WTC11 (cell line): ENCODE results near the gene FBXO7. TPM values are rescaled to one million over a fixed set of nuclear protein-coding genes. Genes with fewer than 3 reads are reported as not detected.
"Not testable (repeated sequence)": the region's sequence is repeated elsewhere in the genome, so short reads cannot be mapped to it uniquely, and the experiment has no call there.

ENCODE experiments used
- ATAC-seq: fragments of 200-7000 bp; cut with Tn5 transposase; 2 replicates; pipeline ENCODE4 v1.10.0; 2021; ENCODE audit warnings: mild to moderate bottlenecking, moderate library complexity
- CTCF ChIA-PET: fragments of 300-600 bp; sonication (Branson Sonifier 250); formaldehyde crosslinking; loops from one replicate; lab custom pipeline; 2021; ENCODE audit warnings: antibody characterized with exemption; lab: Charles Lee
- POLR2A ChIA-PET: fragments of 350-600 bp; sonication (Branson Sonifier 250); formaldehyde crosslinking; loops from one replicate; lab custom pipeline; 2021; ENCODE audit warnings: antibody characterized with exemption; lab: Charles Lee
- DNase-seq: peaks from one replicate; pipeline ENCODE4 v3.0.0; 2021; ENCODE audit warnings: low spot score
- H3K27ac Mint-ChIP-seq: 2 replicates; pipeline ENCODE4 v1.8.0; 2021; ENCODE audit warnings: mixed read lengths
- H3K27me3 Mint-ChIP-seq: 2 replicates; pipeline ENCODE4 v1.8.0; 2021; ENCODE audit warnings: low read depth, mild to moderate bottlenecking, moderate library complexity, mixed read lengths
- H3K36me3 Mint-ChIP-seq: 2 replicates; pipeline ENCODE4 v1.8.0; 2021; ENCODE audit warnings: mixed read lengths
- H3K4me1 Mint-ChIP-seq: 2 replicates; pipeline ENCODE4 v1.8.0; 2022; ENCODE audit warnings: mixed read lengths
- H3K4me3 Mint-ChIP-seq: 2 replicates; pipeline ENCODE4 v1.8.0; 2021; ENCODE audit warnings: mild to moderate bottlenecking, moderate library complexity, mixed read lengths
- H3K9me3 Mint-ChIP-seq: 2 replicates; pipeline ENCODE4 v1.8.0; 2021; ENCODE audit warnings: mixed read lengths
- EMX1 ChIP-seq: fragments of 250-450 bp; sonication (Bioruptor Pico); IDR thresholded peaks from 2 replicates; pipeline ENCODE4 v1.8.0; 2021; ENCODE audit warnings: mild to moderate bottlenecking
- ESRRA ChIP-seq: sonication (generic); formaldehyde crosslinking; IDR thresholded peaks from 2 replicates; pipeline ENCODE4 v1.8.1; 2022; ENCODE audit warnings: mild to moderate bottlenecking, missing genetic modification reagents, borderline replicate concordance
- HMGA2 ChIP-seq: fragments of 250-450 bp; sonication (Bioruptor Pico); IDR thresholded peaks from 2 replicates; pipeline ENCODE4 v1.4.0; 2021; ENCODE audit warnings: mild to moderate bottlenecking, moderate library complexity
- NFATC4 ChIP-seq: fragments of 250-450 bp; sonication (Bioruptor Pico); IDR thresholded peaks from 2 replicates; pipeline ENCODE4 v1.9.0; 2021; ENCODE audit warnings: mild to moderate bottlenecking
- SMAD3 ChIP-seq: sonication (generic); formaldehyde crosslinking; IDR thresholded peaks from 2 replicates; pipeline ENCODE4 v1.8.0; 2022; ENCODE audit warnings: missing genetic modification reagents, mild to moderate bottlenecking, borderline replicate concordance
- SMAD4 ChIP-seq: sonication (generic); formaldehyde crosslinking; IDR thresholded peaks from 2 replicates; pipeline ENCODE4 v1.8.0; 2022; ENCODE audit warnings: mild to moderate bottlenecking, missing genetic modification reagents
- ZBTB21 ChIP-seq: sonication (generic); formaldehyde crosslinking; IDR thresholded peaks from 2 replicates; pipeline ENCODE4 v1.8.1; 2023; ENCODE audit warnings: mild to moderate bottlenecking, missing genetic modification reagents, borderline replicate concordance
- ZNF317 ChIP-seq: sonication (generic); formaldehyde crosslinking; IDR thresholded peaks from 2 replicates; pipeline ENCODE4 v1.8.1; 2023; ENCODE audit warnings: low read depth, mild to moderate bottlenecking, moderate library complexity, missing genetic modification reagents, borderline replicate concordance
- total RNA-seq: library from RNA; stranded (reverse); gene quantifications from 3 replicates; pipeline ENCODE4 v1.2.3, GENCODE V29; 2021
- TF ChIP-seq, protein P1 (sequence below): fragments of 250-450 bp; sonication (Bioruptor Pico); IDR thresholded peaks from 2 replicates; pipeline ENCODE4 v1.8.0; 2021; ENCODE audit warnings: mild to moderate bottlenecking
- TF ChIP-seq, protein P2 (sequence below): sonication (generic); formaldehyde crosslinking; IDR thresholded peaks from 2 replicates; pipeline ENCODE4 v1.8.1; 2023; ENCODE audit warnings: mild to moderate bottlenecking, missing genetic modification reagents, moderate library complexity
- TF ChIP-seq, protein P3 (sequence below): sonication (generic); formaldehyde crosslinking; IDR thresholded peaks from 2 replicates; pipeline ENCODE4 v1.8.0; 2023; ENCODE audit warnings: missing genetic modification reagents
- TF ChIP-seq, protein P4 (sequence below): sonication (generic); formaldehyde crosslinking; IDR thresholded peaks from 2 replicates; pipeline ENCODE4 v1.8.1; 2022; ENCODE audit warnings: mild to moderate bottlenecking, moderate library complexity, missing genetic modification reagents
- TF ChIP-seq, protein P5 (sequence below): sonication (generic); formaldehyde crosslinking; IDR thresholded peaks from 2 replicates; pipeline ENCODE4 v1.8.1; 2023; ENCODE audit warnings: mild to moderate bottlenecking, missing genetic modification reagents, borderline replicate concordance
- TF ChIP-seq, protein P6 (sequence below): sonication (generic); formaldehyde crosslinking; IDR thresholded peaks from 2 replicates; pipeline ENCODE4 v1.8.0; 2022; ENCODE audit warnings: mild to moderate bottlenecking, missing genetic modification reagents

The FBXO7 gene
- total RNA-seq, 1 experiment from 2014 or later: 59.4 TPM

DNA sequence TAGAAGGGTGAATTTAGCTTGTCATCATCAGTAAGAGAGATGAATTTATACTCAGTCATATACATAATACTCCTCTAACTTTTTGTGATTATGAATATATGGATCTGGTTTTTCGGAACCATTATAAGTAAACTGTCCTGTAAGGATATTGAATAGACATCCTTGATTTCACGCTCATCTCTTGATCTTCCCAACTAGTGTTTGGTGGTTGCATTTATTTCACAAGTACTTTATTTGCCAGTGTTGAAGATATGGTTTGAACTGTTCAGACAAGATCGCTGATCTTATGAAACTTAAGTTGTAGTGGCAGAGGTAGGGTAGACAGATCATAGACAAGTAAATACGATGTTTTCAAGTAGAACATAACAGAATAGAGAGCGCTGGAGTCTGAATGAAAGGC is 3.0 kb downstream of the FBXO7 start (continued):
- TF ChIP-seq SMAD4 (no peak), EMX1 (CRISPR knock-in tag) (no peak), ZBTB21 (CRISPR knock-in tag) (no peak), ZNF317 (CRISPR knock-in tag) (no peak)
- TF ChIP-seq, protein P1, sequence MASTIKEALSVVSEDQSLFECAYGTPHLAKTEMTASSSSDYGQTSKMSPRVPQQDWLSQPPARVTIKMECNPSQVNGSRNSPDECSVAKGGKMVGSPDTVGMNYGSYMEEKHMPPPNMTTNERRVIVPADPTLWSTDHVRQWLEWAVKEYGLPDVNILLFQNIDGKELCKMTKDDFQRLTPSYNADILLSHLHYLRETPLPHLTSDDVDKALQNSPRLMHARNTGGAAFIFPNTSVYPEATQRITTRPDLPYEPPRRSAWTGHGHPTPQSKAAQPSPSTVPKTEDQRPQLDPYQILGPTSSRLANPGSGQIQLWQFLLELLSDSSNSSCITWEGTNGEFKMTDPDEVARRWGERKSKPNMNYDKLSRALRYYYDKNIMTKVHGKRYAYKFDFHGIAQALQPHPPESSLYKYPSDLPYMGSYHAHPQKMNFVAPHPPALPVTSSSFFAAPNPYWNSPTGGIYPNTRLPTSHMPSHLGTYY (CRISPR knock-in tag): no peak
- TF ChIP-seq, protein P2, sequence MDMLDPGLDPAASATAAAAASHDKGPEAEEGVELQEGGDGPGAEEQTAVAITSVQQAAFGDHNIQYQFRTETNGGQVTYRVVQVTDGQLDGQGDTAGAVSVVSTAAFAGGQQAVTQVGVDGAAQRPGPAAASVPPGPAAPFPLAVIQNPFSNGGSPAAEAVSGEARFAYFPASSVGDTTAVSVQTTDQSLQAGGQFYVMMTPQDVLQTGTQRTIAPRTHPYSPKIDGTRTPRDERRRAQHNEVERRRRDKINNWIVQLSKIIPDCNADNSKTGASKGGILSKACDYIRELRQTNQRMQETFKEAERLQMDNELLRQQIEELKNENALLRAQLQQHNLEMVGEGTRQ (CRISPR knock-in tag): no peak

DNA sequence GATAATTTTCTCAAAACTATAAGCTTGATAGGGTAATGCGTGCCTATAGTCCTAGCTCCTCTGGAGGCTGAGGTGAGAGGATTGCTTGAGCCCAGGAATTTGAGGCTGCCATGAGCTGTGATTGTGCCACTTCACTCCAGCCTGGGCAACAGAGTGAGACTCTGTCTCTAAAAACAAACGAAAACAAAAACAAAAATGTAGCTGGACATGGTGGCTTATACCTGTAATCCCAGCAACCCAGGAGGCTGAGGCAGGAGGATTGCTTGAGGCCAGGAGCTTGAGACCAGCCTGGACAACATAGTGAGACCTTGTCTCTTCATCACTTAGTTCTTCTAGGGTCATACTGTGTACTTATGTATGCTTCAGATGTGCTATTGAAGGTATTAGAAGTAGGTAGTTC is 3.9 kb downstream of the FBXO7 start:
- H3K27me3 Mint-ChIP-seq, H3K36me3 Mint-ChIP-seq, H3K9me3 Mint-ChIP-seq, ATAC-seq, H3K4me1 Mint-ChIP-seq, H3K27ac Mint-ChIP-seq, CTCF ChIA-PET, POLR2A ChIA-PET, DNase-seq, H3K4me3 Mint-ChIP-seq: not testable (repeated sequence)

DNA sequence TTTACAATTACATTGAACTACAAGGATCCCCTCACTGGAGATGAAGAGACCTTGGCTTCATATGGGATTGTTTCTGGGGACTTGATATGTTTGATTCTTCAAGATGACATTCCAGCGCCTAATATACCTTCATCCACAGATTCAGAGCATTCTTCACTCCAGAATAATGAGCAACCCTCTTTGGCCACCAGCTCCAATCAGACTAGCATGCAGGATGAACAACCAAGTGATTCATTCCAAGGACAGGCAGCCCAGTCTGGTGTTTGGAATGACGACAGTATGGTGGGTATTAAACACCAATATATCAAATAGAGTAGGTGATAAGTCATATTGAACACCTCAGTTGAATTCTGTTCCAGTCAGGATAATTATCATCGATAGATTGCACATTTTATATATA is 4.4 kb downstream of the FBXO7 start:
- no peaks in the 10 kb centered on the region for H3K27me3 Mint-ChIP-seq
- ATAC-seq (no peak), DNase-seq (no peak)
- no peaks in the 10 kb centered on the region for H3K36me3 Mint-ChIP-seq
- TF ChIP-seq NFATC4 (CRISPR knock-in tag) (no peak), ESRRA (CRISPR knock-in tag) (no peak), HMGA2 (CRISPR knock-in tag) (no peak), SMAD3 (CRISPR knock-in tag) (no peak)
- TF ChIP-seq, protein P3, sequence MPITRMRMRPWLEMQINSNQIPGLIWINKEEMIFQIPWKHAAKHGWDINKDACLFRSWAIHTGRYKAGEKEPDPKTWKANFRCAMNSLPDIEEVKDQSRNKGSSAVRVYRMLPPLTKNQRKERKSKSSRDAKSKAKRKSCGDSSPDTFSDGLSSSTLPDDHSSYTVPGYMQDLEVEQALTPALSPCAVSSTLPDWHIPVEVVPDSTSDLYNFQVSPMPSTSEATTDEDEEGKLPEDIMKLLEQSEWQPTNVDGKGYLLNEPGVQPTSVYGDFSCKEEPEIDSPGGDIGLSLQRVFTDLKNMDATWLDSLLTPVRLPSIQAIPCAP (CRISPR knock-in tag): no peak
- TF ChIP-seq, protein P4, sequence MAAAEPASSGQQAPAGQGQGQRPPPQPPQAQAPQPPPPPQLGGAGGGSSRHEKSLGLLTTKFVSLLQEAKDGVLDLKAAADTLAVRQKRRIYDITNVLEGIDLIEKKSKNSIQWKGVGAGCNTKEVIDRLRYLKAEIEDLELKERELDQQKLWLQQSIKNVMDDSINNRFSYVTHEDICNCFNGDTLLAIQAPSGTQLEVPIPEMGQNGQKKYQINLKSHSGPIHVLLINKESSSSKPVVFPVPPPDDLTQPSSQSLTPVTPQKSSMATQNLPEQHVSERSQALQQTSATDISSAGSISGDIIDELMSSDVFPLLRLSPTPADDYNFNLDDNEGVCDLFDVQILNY (CRISPR knock-in tag): no peak
- TF ChIP-seq, protein P5, sequence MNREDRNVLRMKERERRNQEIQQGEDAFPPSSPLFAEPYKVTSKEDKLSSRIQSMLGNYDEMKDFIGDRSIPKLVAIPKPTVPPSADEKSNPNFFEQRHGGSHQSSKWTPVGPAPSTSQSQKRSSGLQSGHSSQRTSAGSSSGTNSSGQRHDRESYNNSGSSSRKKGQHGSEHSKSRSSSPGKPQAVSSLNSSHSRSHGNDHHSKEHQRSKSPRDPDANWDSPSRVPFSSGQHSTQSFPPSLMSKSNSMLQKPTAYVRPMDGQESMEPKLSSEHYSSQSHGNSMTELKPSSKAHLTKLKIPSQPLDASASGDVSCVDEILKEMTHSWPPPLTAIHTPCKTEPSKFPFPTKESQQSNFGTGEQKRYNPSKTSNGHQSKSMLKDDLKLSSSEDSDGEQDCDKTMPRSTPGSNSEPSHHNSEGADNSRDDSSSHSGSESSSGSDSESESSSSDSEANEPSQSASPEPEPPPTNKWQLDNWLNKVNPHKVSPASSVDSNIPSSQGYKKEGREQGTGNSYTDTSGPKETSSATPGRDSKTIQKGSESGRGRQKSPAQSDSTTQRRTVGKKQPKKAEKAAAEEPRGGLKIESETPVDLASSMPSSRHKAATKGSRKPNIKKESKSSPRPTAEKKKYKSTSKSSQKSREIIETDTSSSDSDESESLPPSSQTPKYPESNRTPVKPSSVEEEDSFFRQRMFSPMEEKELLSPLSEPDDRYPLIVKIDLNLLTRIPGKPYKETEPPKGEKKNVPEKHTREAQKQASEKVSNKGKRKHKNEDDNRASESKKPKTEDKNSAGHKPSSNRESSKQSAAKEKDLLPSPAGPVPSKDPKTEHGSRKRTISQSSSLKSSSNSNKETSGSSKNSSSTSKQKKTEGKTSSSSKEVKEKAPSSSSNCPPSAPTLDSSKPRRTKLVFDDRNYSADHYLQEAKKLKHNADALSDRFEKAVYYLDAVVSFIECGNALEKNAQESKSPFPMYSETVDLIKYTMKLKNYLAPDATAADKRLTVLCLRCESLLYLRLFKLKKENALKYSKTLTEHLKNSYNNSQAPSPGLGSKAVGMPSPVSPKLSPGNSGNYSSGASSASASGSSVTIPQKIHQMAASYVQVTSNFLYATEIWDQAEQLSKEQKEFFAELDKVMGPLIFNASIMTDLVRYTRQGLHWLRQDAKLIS (CRISPR knock-in tag): no peak
- TF ChIP-seq, protein P6, sequence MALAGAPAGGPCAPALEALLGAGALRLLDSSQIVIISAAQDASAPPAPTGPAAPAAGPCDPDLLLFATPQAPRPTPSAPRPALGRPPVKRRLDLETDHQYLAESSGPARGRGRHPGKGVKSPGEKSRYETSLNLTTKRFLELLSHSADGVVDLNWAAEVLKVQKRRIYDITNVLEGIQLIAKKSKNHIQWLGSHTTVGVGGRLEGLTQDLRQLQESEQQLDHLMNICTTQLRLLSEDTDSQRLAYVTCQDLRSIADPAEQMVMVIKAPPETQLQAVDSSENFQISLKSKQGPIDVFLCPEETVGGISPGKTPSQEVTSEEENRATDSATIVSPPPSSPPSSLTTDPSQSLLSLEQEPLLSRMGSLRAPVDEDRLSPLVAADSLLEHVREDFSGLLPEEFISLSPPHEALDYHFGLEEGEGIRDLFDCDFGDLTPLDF (CRISPR knock-in tag): no peak
- TF ChIP-seq, protein P1 (CRISPR knock-in tag): no peak
- no peak overlapping the region for H3K27ac Mint-ChIP-seq
- peaks cover 2% of the 10 kb centered on the region; the same call in 1 of the 2 replicates for H3K4me1 Mint-ChIP-seq
- POLR2A ChIA-PET: no interaction called here
- H3K9me3 Mint-ChIP-seq: no peaks in the 10 kb centered on the region
- no peak overlapping the region for H3K4me3 Mint-ChIP-seq
- CTCF ChIA-PET: no interaction called here
